ENCODE data around the gene UFSP2. TPM values are rescaled to one million over a fixed set of nuclear protein-coding genes. Genes with fewer than 3 reads are reported as not detected.

Gene UFSP2
- total RNA-seq, 1 experiment from 2014 or later: 44.4 TPM

DNA sequence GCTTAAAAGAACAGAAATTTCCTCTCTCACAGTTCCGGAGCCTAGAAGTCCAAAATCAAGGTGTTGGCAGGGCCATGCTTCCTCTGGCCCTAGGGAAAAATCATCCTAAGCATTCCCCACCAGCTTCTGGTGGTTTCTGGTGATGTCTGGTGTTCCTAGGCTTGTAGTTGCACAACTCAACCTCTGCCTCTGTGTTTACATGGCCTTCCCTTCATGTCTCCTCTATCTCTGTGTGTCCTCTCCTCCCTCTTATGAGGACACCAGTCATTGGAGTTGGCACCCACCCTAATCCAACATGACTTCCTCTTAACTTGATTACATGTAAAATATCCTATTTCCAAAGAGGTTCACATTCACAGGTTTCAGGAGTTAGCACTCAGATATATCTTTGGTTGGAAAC is 45.4 kb downstream of the UFSP2 start:
- Mint-ChIP-seq H3K27ac (ENCODE audit: low read depth, unreplicated experiment) (no peak overlapping the region), H3K36me3 (ENCODE audit: insufficient read depth, unreplicated experiment) (peaks cover 6% of the 10 kb centered on the region), H3K4me1 (ENCODE audit: insufficient read depth, unreplicated experiment) (peaks cover 10% of the 10 kb centered on the region), H3K4me3 (ENCODE audit: unreplicated experiment) (no peak overlapping the region), H3K27me3 (ENCODE audit: insufficient read depth, unreplicated experiment) (no peaks in the 10 kb centered on the region), H3K9me3 (ENCODE audit: unreplicated experiment) (no peaks in the 10 kb centered on the region)
- intact Hi-C loops (cut with micrococcal nuclease): no loop called here
- CTCF ChIA-PET: no interaction called here
- DNase-seq (ENCODE audit: unreplicated experiment): no peak
- POLR2A ChIA-PET: interaction anchor here (0.7 to 3.7 kb wide), 2 partner anchors 16 to 696 kb away, joined by 3 to 15 read pairs; partner anchors contain the start of genes ANKRD37 and LRP2BP
- TF ChIP-seq, protein P1, sequence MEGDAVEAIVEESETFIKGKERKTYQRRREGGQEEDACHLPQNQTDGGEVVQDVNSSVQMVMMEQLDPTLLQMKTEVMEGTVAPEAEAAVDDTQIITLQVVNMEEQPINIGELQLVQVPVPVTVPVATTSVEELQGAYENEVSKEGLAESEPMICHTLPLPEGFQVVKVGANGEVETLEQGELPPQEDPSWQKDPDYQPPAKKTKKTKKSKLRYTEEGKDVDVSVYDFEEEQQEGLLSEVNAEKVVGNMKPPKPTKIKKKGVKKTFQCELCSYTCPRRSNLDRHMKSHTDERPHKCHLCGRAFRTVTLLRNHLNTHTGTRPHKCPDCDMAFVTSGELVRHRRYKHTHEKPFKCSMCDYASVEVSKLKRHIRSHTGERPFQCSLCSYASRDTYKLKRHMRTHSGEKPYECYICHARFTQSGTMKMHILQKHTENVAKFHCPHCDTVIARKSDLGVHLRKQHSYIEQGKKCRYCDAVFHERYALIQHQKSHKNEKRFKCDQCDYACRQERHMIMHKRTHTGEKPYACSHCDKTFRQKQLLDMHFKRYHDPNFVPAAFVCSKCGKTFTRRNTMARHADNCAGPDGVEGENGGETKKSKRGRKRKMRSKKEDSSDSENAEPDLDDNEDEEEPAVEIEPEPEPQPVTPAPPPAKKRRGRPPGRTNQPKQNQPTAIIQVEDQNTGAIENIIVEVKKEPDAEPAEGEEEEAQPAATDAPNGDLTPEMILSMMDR (IDR thresholded peaks at IDR 0.05; ENCODE audit: unreplicated experiment): no peak
- BruUV-seq (replicated peaks): no TSS peak

DNA sequence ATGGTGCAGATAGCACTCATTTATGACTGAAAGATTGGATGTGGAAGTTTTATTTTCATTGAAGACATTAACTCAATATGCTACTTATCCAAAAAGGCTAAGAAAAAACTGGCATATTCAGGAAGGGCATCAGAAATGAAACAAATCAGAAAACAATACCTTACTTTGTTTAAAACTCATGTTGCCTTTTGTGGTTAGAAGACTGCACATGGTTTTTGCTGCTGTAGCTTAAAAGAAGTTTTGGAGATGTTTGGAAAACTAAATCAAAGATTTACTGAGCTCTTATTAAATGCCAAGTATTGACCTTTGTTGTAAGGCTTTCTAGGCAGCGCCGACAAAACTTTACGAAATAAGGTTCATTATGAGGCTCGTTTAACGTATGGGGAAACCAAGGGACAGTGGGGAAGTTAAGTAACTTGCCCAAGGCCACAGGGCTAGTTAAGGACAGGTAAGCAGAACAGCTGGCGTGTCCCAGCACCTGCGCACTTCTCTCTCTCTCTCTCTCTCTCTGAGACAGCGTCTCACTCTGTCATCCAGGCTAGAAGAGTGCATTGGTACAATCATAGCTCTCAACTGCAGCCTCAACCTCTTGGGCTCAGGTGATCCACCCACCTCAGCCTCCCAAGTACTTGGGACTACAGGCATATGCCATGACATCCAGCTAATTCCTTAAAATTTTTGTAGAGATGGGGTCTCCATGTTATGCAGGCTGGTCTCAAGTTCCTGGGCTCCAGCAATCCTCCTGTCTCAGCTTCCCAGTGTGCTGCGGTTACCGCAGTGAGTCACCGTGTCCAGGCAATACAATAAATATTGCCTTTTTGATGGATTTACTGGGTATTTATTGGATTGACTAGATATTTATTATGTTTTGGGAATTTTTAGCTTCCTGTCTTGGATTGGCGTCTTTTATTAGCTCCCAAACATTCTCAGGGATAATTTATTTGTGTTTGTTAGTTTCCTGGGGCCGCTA is 46.2 kb downstream of the UFSP2 start:
- Mint-ChIP-seq H3K9me3 (ENCODE audit: unreplicated experiment) (no peaks in the 10 kb centered on the region), H3K4me3 (ENCODE audit: unreplicated experiment) (no peak overlapping the region), H3K27me3 (ENCODE audit: insufficient read depth, unreplicated experiment) (no peaks in the 10 kb centered on the region), H3K36me3 (ENCODE audit: insufficient read depth, unreplicated experiment) (peaks cover 6% of the 10 kb centered on the region), H3K4me1 (ENCODE audit: insufficient read depth, unreplicated experiment) (peaks cover 10% of the 10 kb centered on the region), H3K27ac (ENCODE audit: low read depth, unreplicated experiment) (no peak overlapping the region)
- TF ChIP-seq, protein P1 (IDR thresholded peaks at IDR 0.05; ENCODE audit: unreplicated experiment): no peak
- no TSS peak for BruUV-seq (replicated peaks)
- ChIA-PET CTCF (interaction anchor here (0.9 kb wide), 1 partner anchor 16 kb away, joined by 4 read pairs; the partner anchor contains the start of gene LRP2BP), POLR2A (interaction anchor here (0.7 to 3.7 kb wide), 2 partner anchors 17 to 487 kb away, joined by 3 to 15 read pairs; partner anchors contain the start of genes ANKRD37 and LRP2BP)
- no peak for DNase-seq (ENCODE audit: unreplicated experiment)
- intact Hi-C loops (cut with micrococcal nuclease): no loop called here

DNA sequence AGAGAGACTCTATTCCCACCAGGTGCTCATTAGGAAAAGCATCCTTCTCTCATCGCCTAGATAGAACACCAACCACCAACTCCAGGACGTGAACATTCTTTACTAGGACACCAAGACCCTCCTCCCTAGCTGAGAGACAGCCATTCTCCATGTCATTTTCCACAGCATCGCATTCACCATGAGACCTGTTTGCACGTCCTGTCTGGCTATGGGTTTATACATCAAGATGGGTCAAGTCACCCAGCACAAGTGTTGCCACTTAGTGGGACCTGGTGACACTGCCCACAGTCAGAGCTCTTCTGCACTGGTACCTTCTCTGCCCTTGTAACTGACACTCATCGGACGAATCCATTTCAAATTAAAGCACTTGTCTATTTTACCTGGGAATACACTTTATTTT is 47.5 kb downstream of the UFSP2 start:
- Mint-ChIP-seq H3K36me3 (ENCODE audit: insufficient read depth, unreplicated experiment) (peaks cover 6% of the 10 kb centered on the region), H3K27me3 (ENCODE audit: insufficient read depth, unreplicated experiment) (no peaks in the 10 kb centered on the region), H3K4me1 (ENCODE audit: insufficient read depth, unreplicated experiment) (peaks cover 10% of the 10 kb centered on the region), H3K4me3 (ENCODE audit: unreplicated experiment) (no peak overlapping the region), H3K9me3 (ENCODE audit: unreplicated experiment) (no peaks in the 10 kb centered on the region), H3K27ac (ENCODE audit: low read depth, unreplicated experiment) (no peak overlapping the region)
- ChIA-PET POLR2A (no interaction called here), CTCF (interaction anchor here (0.6 kb wide), 2 partner anchors 100 to 167 kb away, joined by 3 to 4 read pairs; no protein-coding TSS in a partner anchor)
- intact Hi-C loops (cut with micrococcal nuclease): no loop called here
- no peak for DNase-seq (ENCODE audit: unreplicated experiment)
- TF ChIP-seq, protein P1 (IDR thresholded peaks at IDR 0.05; ENCODE audit: unreplicated experiment): no peak
- no TSS peak for BruUV-seq (replicated peaks)

DNA sequence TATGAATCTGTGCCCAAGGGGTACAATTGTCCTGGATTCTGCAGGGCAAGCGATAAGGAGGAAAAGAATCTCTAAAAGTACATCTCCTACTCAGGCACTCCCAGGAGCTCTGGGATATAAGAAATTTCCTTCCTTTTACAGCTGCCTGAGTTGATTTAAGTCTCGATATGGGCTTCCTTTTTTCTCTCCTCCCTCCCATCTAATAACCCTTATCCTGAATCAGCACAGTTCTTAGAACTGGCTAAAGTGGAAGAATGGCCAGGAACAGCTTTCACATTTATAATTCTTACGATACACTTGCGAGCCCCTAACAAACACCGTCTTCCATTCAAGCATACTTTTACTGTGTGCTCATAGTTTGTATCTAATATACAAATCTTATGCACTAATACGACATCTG is 51.2 kb downstream of the UFSP2 start:
- ChIA-PET CTCF (no interaction called here), POLR2A (interaction anchor here (1.5 kb wide), 1 partner anchor 21 kb away, joined by 7 read pairs; the partner anchor contains the start of genes ANKRD37 and LRP2BP)
- intact Hi-C loops (cut with micrococcal nuclease): no loop called here
- Mint-ChIP-seq H3K27ac (ENCODE audit: low read depth, unreplicated experiment) (no peak overlapping the region), H3K27me3 (ENCODE audit: insufficient read depth, unreplicated experiment) (no peaks in the 10 kb centered on the region), H3K4me3 (ENCODE audit: unreplicated experiment) (no peak overlapping the region), H3K9me3 (ENCODE audit: unreplicated experiment) (no peaks in the 10 kb centered on the region), H3K36me3 (ENCODE audit: insufficient read depth, unreplicated experiment) (peaks cover 6% of the 10 kb centered on the region), H3K4me1 (ENCODE audit: insufficient read depth, unreplicated experiment) (no peaks in the 10 kb centered on the region)
- BruUV-seq (replicated peaks): no TSS peak
- TF ChIP-seq, protein P1 (IDR thresholded peaks at IDR 0.05; ENCODE audit: unreplicated experiment): no peak
- DNase-seq (ENCODE audit: unreplicated experiment): no peak

All from MCF 10A (cell line).